Stimulated activated CD8-positive, alpha-beta memory T cell treated with anti-CD3 and anti-CD28 coated beads, Interleukin-12 subunit alpha, Interleukin-12 subunit beta, amount 100 ng/mL, for 4 hours (primary cell): ENCODE measurements around the gene ST8SIA4.

Experiments used
- DNase-seq: peaks from one replicate; pipeline ENCODE4 v3.0.0-alpha.2; 2020; ENCODE audit warnings: low read depth

Gene ST8SIA4

DNA sequence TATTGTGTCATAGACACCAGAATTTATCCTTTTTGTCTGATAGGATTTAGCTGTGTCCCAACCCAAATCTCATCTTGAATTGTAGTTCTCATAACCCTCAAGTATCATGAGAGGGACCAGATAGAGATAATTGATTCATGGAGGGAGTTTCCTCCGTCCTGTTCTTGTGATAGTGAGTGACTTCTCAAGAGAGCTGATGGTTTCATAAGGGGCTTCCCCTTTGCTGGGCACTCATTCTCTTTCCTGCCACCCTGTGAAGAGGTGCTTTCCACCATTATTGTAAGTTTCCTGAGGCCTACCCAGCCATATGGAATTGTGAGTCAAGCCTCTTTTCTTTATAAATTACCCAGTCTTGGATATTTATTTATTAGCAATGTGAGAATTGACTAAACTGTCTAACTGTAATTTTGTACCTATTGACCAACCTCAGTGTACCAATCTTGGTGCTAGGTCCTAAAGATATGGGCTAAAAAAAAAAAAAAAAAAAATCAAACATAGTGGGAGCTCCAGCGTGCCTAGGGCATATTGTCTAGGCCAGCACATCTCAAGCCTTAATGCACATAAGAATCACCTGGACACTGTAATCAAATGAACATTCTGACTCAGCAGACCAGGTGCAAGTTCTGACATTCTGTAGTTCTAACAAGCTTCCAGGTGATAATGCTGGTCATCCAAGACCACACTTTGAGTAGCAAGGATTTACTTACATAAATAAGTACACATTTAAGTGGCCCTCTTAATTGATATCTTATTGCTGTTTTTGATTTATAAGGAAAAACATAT is 30.5 kb downstream of the ST8SIA4 start:
- no peak for DNase-seq

DNA sequence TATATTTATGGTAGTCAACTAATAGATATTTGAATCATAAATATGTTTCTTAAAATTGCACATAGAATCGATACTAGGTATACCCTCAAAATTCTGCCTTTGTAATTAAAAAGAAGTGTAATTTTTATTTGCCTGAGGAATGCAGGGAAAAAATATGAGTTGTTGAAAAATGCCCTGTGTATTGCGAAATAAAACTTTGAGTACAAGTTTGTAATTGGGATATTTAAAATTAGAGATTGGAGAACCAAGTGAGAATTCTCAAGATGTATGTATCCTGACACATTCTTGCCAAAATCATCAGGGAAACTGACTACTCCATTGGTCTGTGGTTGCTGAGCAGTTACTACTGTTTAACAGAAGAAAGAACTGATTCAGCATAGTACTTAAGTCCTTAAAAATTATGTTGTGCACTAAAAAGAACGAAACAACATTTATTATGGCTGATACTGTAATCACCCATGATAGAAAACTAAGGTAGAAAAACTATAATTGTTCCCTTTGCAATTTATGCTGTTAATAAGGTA is 36.0 kb downstream of the ST8SIA4 start:
- DNase-seq, result no peak

DNA sequence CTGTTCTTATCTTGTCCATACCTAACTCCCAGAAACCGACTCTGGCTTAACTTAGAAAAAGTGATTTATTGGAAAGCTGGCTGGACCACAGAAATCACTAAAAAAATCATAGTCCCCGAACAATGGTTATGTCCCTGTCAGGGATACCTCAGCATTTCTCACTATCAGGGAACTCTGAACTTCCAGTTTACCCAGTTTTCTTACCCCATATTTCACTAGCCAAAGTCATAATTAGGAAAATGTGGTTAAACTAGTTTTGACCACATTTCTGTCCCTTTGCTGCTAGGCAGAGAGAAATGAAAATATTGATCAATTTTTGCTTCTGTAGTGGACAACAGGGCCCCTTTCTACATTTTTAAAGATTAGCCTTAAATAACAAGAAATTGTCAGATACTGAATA is 38.2 kb downstream of the ST8SIA4 start:
- DNase-seq, result no peak

DNA sequence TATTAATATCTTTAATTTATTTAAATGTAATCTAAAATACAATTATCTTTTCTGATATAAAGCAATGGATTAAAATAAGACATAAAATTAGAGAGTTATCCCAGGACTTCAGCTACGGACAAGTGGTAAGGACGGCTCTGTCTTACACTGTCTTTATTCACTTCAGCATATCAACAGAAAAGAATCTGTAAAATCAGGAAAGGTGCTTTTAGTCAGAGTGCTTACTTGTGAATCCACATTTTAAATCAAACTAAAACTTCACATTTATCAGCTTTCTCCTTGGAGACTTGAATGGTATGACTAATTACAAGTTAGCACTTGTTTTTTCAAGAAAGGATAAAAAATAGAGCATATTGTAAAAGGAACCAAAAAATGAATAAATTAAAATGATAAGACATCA is 39.3 kb downstream of the ST8SIA4 start:
- DNase-seq, result no peak

DNA sequence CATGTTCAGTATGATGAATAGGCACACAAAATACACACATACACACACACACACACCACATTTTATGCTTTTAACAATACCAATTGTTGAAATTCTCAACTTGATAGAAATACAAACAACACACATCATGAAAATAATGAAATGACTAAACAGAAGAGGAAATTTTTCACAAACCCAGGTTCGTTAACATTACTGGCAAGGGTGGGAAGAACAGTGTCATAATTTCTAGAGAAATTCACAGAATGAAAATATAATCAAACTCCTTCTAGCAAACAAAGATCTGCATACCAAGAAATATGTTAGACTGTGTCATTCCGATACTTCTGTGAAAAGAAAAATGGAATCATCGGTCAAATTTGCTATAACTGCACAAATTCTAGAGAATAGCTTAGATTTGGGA is 41.9 kb downstream of the ST8SIA4 start:
- DNase-seq, result no peak

DNA sequence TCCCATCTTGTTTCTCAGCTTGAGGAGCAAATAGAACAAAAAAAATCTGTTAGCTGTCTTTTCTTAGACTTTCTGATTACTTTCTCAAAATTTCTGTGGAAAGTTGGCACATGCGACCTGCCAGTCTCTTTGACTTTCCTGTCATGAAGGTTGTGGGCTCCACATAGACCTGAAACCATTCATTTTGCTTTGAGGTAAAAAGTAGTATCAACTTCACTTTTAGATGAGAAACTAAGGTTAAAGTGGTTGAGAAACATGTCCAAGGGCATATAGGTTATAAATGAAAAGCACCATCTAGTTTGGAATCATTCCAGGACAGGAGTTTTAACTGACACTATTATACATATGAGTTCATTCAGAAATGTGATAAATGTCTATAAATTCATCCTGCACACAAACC is 42.7 kb downstream of the ST8SIA4 start:
- DNase-seq, result no peak

GRCh38 chr5:100858987-100859545 is 44.0 kb downstream of the ST8SIA4 start:
- no peak for DNase-seq

- no peak for DNase-seq
Observed at GRCh38 chr5:100856462-100856861, 46.6 kb downstream of the ST8SIA4 start.

- no peak for DNase-seq
Observed at GRCh38 chr5:100855937-100856430, 47.1 kb downstream of the ST8SIA4 start.

GRCh38 chr5:100855295-100855694 is 47.8 kb downstream of the ST8SIA4 start:
- no peak for DNase-seq

DNA sequence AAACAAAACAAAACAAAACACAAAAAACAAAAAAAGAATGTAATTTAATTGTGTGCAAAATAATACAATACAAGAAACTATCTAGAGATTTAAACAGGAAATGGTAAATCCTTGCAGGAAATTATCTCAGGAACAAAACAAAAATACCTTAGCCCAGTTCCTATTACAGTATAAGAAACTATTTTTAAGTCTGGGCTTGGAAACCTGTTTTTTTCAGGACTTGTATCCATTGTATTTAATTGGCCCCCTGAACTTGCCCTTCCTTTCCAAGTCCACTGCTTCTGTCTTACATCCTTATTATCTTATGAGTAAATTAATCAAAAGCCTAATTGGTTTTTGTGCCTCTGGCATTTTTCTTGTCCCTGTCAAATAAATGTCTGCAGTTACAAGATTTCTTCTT is 48.5 kb downstream of the ST8SIA4 start:
- DNase-seq, result no peak

- DNase-seq, result no peak
Observed at GRCh38 chr5:100853582-100853981, 49.5 kb downstream of the ST8SIA4 start.

DNA sequence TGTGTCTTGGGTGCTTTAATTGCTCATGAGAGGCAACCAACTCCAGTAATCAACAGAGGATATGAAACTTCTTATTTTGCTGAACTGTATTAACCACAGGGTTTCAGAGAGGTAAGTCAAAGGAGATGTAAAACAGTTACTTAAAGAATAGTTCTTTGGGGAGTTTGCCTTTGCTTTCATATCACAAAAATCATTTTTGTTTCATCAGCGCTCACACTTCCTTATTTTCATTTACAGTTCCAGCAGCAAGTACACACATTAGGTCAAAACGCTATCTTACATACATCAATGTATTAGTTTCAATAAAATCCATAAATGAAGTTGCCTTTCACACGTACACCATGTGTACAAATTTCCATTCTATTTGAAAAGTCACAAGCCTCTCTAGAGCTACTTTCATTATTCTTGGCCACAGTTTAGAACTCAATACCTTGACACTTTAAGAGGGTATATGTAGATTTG is 50.1 kb downstream of the ST8SIA4 start:
- DNase-seq, result no peak

- DNase-seq, result no peak
Observed at GRCh38 chr5:100852051-100852450, 51.0 kb downstream of the ST8SIA4 start.

DNA sequence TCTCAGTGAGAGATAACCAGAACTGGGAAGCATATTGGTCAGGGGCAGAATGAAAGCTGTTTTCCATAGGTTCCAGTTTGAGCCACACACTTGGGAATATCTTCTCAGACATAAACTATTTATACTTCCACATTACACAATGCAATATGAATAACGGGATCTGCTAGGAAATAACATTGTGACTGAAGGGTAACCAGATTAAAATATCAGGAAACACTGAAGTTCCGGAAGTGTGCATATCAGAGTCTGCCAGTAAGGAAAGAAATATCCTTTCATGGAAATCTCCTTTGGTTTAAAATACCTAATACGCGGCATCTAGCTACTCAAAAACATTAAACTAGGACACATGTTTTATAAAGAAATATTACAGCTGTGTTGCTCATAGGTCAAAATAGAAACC is 56.3 kb downstream of the ST8SIA4 start:
- no peak for DNase-seq

- no peak for DNase-seq
Observed at GRCh38 chr5:100842080-100842479, 61.0 kb downstream of the ST8SIA4 start.

DNA sequence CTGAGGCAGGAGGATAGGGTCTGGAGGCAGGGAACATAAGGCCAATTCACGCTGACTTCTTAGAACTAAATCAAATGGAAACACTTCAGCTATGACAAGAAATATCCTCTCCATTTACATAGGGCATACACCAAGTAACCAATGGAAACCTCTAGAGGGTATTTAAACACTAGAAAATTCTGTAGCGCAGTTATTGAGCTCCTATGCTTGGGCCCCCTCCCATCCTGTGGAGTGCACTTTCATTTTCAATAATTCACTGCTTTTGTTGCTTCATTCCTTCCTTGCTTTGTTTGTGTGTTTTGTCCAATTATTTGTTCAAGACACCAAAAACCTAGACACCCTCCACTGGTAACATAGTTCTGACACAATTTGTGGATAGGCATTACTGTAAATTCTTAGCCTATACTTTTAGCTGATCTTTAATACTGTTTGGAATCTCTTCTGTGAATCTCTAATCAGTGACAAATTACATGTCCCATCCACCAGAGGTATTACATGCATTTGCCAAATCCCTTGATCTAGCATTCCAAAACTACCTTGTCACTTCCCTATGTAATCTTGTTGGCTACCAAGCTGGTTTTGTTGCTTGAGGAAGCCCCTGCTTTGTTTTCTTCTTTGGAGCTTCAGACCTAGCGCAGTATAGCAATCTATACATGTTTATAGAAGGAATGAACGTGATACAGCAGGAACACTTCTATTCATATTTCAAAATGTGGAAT is 61.6 kb downstream of the ST8SIA4 start:
- DNase-seq, result no peak

DNA sequence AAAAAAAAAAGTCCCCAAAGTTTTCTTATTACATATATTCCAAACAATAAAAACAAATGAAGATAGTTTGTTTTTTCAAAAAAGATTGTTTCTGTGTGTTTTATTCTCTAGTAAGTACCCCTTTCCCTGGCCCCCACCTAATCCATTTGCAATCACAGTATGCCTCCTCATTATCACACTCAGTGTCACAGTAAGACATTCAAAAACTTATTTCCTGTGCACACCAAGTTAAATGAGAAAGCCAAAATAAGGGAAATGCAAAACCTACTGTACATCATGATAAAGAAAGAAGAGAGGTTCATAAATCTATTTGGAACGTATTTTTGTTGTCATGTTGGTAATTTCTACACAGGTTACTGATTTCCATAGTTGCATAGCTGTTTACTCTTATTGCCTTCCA is 62.3 kb downstream of the ST8SIA4 start:
- DNase-seq, result no peak

DNA sequence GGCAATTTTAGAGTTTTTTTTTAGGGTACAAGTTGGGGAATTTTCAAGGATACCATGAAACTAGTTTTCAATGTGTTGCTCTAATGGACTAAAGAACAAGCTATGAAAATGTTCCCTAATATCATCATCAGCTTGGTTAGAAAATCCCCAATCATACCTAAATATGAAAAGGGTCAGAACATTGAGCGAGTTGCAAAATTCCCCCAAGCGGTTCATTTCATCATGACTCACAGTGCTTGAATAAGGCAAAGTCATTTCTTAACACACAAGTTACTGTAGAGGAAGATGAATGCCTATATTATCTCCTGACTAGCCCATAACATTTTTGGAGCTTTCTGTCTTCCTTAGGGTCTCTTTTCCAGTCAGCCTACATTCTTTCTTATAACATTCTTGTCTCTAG is 62.7 kb downstream of the ST8SIA4 start:
- no peak for DNase-seq

GRCh38 chr5:100838048-100838473 is 65.0 kb downstream of the ST8SIA4 start:
- no peak for DNase-seq

DNA sequence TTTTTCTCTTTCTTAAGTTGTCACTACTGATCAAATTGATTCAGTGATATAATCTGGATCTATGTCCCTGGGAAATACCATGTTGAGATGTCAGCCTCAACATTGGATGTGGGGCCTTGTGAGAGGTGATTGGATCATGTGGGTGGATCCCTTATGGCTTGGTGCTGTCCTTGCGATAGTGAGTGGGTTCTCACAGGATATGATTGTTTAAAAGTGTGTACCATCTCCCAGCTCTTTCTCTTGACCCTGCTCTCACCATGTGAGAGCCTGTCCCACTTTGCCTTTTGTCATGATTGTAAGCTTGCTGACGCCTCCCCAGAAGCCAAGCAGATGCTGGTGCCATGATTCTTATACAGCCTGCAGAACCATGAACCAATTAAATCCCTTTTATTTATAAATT is 68.6 kb downstream of the ST8SIA4 start:
- DNase-seq, result no peak
